KMS-11 (cell line): ENCODE results near the gene ARL10.

ENCODE experiments used
- H2AFZ ChIP-seq: fragments of 200-600 bp; sonication (generic); 2 replicates; pipeline ENCODE4 v1.6.1; 2016; ENCODE audit warnings: antibody characterized with exemption, mixed run types, low read depth
- H3K27ac ChIP-seq: fragments of 200-600 bp; sonication (generic); 2 replicates; pipeline ENCODE4 v1.6.1; 2016; ENCODE audit warnings: mild to moderate bottlenecking, mixed run types
- H3K27me3 ChIP-seq: fragments of 200-600 bp; sonication (generic); 2 replicates; pipeline ENCODE4 v1.6.1; 2017; ENCODE audit warnings: mild to moderate bottlenecking, low read depth, mixed run types, moderate library complexity; ENCODE audit not compliant: insufficient read depth
- H3K36me3 ChIP-seq: fragments of 200-600 bp; sonication (generic); 2 replicates; pipeline ENCODE4 v1.6.1; 2017; ENCODE audit warnings: mild to moderate bottlenecking, mixed run types; ENCODE audit not compliant: insufficient read depth
- H3K4me1 ChIP-seq: fragments of 200-600 bp; sonication (generic); 2 replicates; pipeline ENCODE4 v1.6.1; 2016; ENCODE audit warnings: mild to moderate bottlenecking, low read depth, mixed run types; ENCODE audit not compliant: poor library complexity, severe bottlenecking
- H3K4me2 ChIP-seq: fragments of 200-600 bp; sonication (generic); 2 replicates; pipeline ENCODE4 v1.7.0; 2016; ENCODE audit warnings: mild to moderate bottlenecking, mixed run types
- H3K4me3 ChIP-seq: fragments of 200-600 bp; sonication (generic); IDR thresholded peaks from 2 replicates; pipeline ENCODE4 v1.6.1; 2017; ENCODE audit warnings: low read depth, low read length, mixed read lengths; ENCODE audit not compliant: insufficient read depth
- H3K79me2 ChIP-seq: fragments of 200-600 bp; sonication (generic); 2 replicates; pipeline ENCODE4 v1.6.1; 2016; ENCODE audit warnings: low read depth, mixed run types; ENCODE audit not compliant: insufficient read depth
- H3K9ac ChIP-seq: fragments of 200-600 bp; sonication (generic); 2 replicates; pipeline ENCODE4 v1.6.1; 2016; ENCODE audit warnings: mild to moderate bottlenecking, mixed run types
- H4K20me1 ChIP-seq: fragments of 200-600 bp; sonication (generic); 2 replicates; pipeline ENCODE4 v1.6.1; 2016; ENCODE audit warnings: mild to moderate bottlenecking, mixed run types; ENCODE audit not compliant: insufficient read depth
- CTCF ChIP-seq: fragments of 200-600 bp; sonication (generic); conservative IDR thresholded peaks from 2 replicates; pipeline ENCODE4 v1.6.1; 2017; ENCODE audit warnings: low read depth, mild to moderate bottlenecking, antibody characterized with exemption, low read length, moderate library complexity, mixed read lengths

ARL10 gene

GRCh38 chr5:176360894-176361436 is 4.3 kb upstream of the ARL10 start:
- Histone ChIP-seq H3K27ac (peak overlapping the region; percentile 16; the same call in 1 of the 2 replicates), H3K36me3 (no peaks in the 10 kb centered on the region), H4K20me1 (no peaks in the 10 kb centered on the region), H3K4me1 (peaks cover 8% of the 10 kb centered on the region), H3K79me2 (peaks cover 17% of the 10 kb centered on the region; the same call in 1 of the 2 replicates), H3K27me3 (no peaks in the 10 kb centered on the region), H3K4me3 (no peak overlapping the region), H2AFZ (peak overlapping the region; percentile 87), H3K4me2 (peak overlapping the region; percentile 36; the same call in 1 of the 2 replicates), H3K9ac (peak overlapping the region; percentile 62; the same call in 1 of the 2 replicates)
- no peak for TF ChIP-seq CTCF

GRCh38 chr5:176361437-176362232 is 3.7 kb upstream of the ARL10 start, which contains the start of gene KIAA1191:
Gene KIAA1191 (minus strand): TSS chr5:176361764. CDS start chr5:176359508, 2,256 bp downstream.
- peaks cover 8% of the 10 kb centered on the region for H3K4me1 ChIP-seq
- H2AFZ ChIP-seq = peak within 1 kb of the TSS; percentile 87
- H3K4me3 ChIP-seq = no peak within 1 kb of the TSS
- H3K36me3 ChIP-seq = no peaks in the 10 kb centered on the region
- no peak for TF ChIP-seq CTCF
- H3K79me2 ChIP-seq = peaks cover 17% of the 10 kb centered on the region; the same call in 1 of the 2 replicates
- peak within 1 kb of the TSS; percentile 76 for H3K4me2 ChIP-seq
- H3K27ac ChIP-seq = peak within 1 kb of the TSS; percentile 16; the same call in 1 of the 2 replicates
- no peaks in the 10 kb centered on the region for H4K20me1 ChIP-seq
- H3K27me3 ChIP-seq = no peaks in the 10 kb centered on the region
- H3K9ac ChIP-seq = peak within 1 kb of the TSS; percentile 62

GRCh38 chr5:176362233-176362490 is 3.1 kb upstream of the ARL10 start:
- H4K20me1 ChIP-seq = no peaks in the 10 kb centered on the region
- no peak overlapping the region; the same call in 1 of the 2 replicates for H3K9ac ChIP-seq
- peaks cover 17% of the 10 kb centered on the region; the same call in 1 of the 2 replicates for H3K79me2 ChIP-seq
- peak overlapping the region; percentile 76 for H3K4me2 ChIP-seq
- H3K36me3 ChIP-seq = no peaks in the 10 kb centered on the region
- no peak overlapping the region for H3K4me3 ChIP-seq
- peak overlapping the region; percentile 87 for H2AFZ ChIP-seq
- peaks cover 8% of the 10 kb centered on the region for H3K4me1 ChIP-seq
- H3K27me3 ChIP-seq = no peaks in the 10 kb centered on the region
- H3K27ac ChIP-seq = no peak overlapping the region
- TF ChIP-seq CTCF = no peak

- Histone ChIP-seq H3K9ac (no peak overlapping the region), H3K27ac (no peak overlapping the region), H3K4me1 (peaks cover 3% of the 10 kb centered on the region), H4K20me1 (no peaks in the 10 kb centered on the region), H3K36me3 (no peaks in the 10 kb centered on the region), H3K4me2 (no peak overlapping the region), H3K79me2 (peaks cover 10% of the 10 kb centered on the region; the same call in 1 of the 2 replicates), H2AFZ (no peak overlapping the region), H3K4me3 (no peak overlapping the region), H3K27me3 (no peaks in the 10 kb centered on the region)
- no peak for TF ChIP-seq CTCF
Observed at GRCh38 chr5:176364765-176365350, 429 bp upstream of the ARL10 start.
